CD4-positive, alpha-beta T cell (primary cell): ENCODE data around the gene LBHD2. TPM values are rescaled to one million over a fixed set of nuclear protein-coding genes. Genes with fewer than 3 reads are reported as not detected.
A peak's percentile ranks its signal among the peaks of the same experiment; 100 is the strongest.
"Not testable (repeated sequence)": the region's sequence is repeated elsewhere in the genome, so short reads cannot be mapped to it uniquely, and the experiment has no call there.

Source experiments
- ATAC-seq: fragments of 200-7000 bp; cut with Tn5 transposase; one replicate; pipeline ENCODE4 v1.10.0; 2022; ENCODE audit warnings: mild to moderate bottlenecking; ENCODE audit not compliant: poor library complexity
- CTCF ChIA-PET: fragments of 350-600 bp; sonication (Branson Sonifier 250); formaldehyde crosslinking; loops from one replicate; lab custom pipeline; 2021; ENCODE audit warnings: antibody characterized with exemption, inconsistent platforms; lab: Charles Lee
- POLR2A ChIA-PET: fragments of 350-600 bp; sonication (Branson Sonifier 250); formaldehyde crosslinking; loops from one replicate; lab custom pipeline; 2021; ENCODE audit warnings: antibody characterized with exemption, inconsistent platforms; lab: Charles Lee
- DNase-seq, 14 experiments: peaks; one replicate each; pipeline ENCODE4 v3.0.0-alpha.2; 2013 to 2020; ENCODE audit warnings: mixed read lengths in 2 of 14
- H3K27ac ChIP-seq, 2 donors: one replicate each; pipeline versions ENCODE4 v1.5.1 to v1.7.0; 2013; ENCODE audit warnings: low read length in 2 of 2, low read depth in 1 of 2, mild to moderate bottlenecking in 1 of 2
- H3K27me3 ChIP-seq, 2 experiments: 1 replicate in 1 of 2; 2 replicates in 1 of 2; pipeline versions ENCODE4 v1.6.1 to v1.7.0; 2013; ENCODE audit warnings: low read length in 2 of 2, control low read depth in 1 of 2, mild to moderate bottlenecking in 1 of 2, moderate library complexity in 1 of 2; ENCODE audit not compliant: insufficient read depth in 2 of 2, control insufficient read depth in 1 of 2
- H3K36me3 ChIP-seq: one replicate; pipeline ENCODE4 v1.6.1; 2013; ENCODE audit warnings: low read length, control low read depth; ENCODE audit not compliant: insufficient read depth
- H3K4me1 ChIP-seq: one replicate; pipeline ENCODE4 v1.6.1; 2013; ENCODE audit warnings: low read length, control low read depth; ENCODE audit not compliant: insufficient read depth
- H3K4me3 ChIP-seq: one replicate; pipeline ENCODE4 v1.5.1; 2013; ENCODE audit warnings: mild to moderate bottlenecking, low read length, moderate library complexity
- H3K9me3 ChIP-seq, 2 experiments: 1 replicate in 1 of 2; 2 replicates in 1 of 2; pipeline versions ENCODE4 v1.6.1 to v1.7.0; 2013; ENCODE audit warnings: low read length in 2 of 2, mild to moderate bottlenecking in 2 of 2, control low read depth in 1 of 2, moderate library complexity in 1 of 2; ENCODE audit not compliant: control insufficient read depth in 1 of 2, insufficient read depth in 1 of 2
- H3K27ac Mint-ChIP-seq: one replicate; pipeline ENCODE4 v1.8.0; 2020; ENCODE audit warnings: mixed read lengths
- H3K27me3 Mint-ChIP-seq: one replicate; pipeline ENCODE4 v1.8.0; 2021; ENCODE audit warnings: mixed read lengths
- H3K36me3 Mint-ChIP-seq: one replicate; pipeline ENCODE4 v1.8.0; 2021; ENCODE audit warnings: low read depth, mixed read lengths
- H3K4me1 Mint-ChIP-seq: one replicate; pipeline ENCODE4 v1.8.0; 2021; ENCODE audit warnings: low read depth, mixed read lengths
- H3K4me3 Mint-ChIP-seq: one replicate; pipeline ENCODE4 v1.8.0; 2020; ENCODE audit warnings: mild to moderate bottlenecking, mixed read lengths
- H3K9me3 Mint-ChIP-seq: one replicate; pipeline ENCODE4 v1.8.0; 2020; ENCODE audit warnings: mixed read lengths
- intact Hi-C, 2 experiments: fragments of 100-400 bp; cut with DNase I in 1 of 2; cut with micrococcal nuclease in 1 of 2; formaldehyde crosslinking; loops; one replicate each; pipeline versions ENCODE4 v1.15.1 to v1.9.0; 2023 to 2025; cut with DNase I, micrococcal nuclease
- total RNA-seq, 174 experiments: library from RNA in 2 of 174; stranded (reverse) in 2 of 174; gene quantifications; one replicate each; pipeline ENCODE4 v1.2.3 and lab custom pipeline; 2021 to 2026
- TF ChIP-seq, protein P1 (sequence below): fragments of 200-600 bp; IDR thresholded peaks from one replicate; pipeline ENCODE4 v1.8.0; 2022; ENCODE audit warnings: antibody characterized with exemption, mild to moderate bottlenecking

The LBHD2 gene
- total RNA-seq, 2 experiments from 2014 or later = not detected

DNA sequence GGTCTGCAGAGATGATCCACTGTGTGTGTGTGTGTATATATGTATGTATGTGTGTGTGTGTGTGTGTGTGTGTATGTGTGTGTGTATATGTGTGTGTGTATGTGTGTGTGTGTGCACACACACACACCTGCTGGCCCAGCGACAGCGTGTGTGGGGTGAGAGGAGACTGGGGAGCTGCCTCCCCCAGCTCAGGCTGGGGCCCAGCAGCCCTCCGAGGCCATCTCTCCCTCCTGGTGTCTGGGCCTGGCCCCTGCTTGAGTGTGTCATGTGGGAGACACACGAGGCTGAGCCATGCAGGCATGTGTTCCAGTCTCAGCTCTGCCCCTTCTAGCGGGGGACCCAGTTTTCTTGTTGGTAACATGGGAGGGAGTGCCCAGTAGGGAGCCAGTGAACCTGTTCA, 29.3 kb downstream of the LBHD2 start:
- ChIA-PET POLR2A (no interaction called here), CTCF (no interaction called here)
- Histone ChIP-seq H3K27ac (no peak overlapping the region), H3K9me3 (peaks cover 0 to 4% of the 10 kb centered on the region in 2 experiments), H3K36me3 (no peaks in the 10 kb centered on the region), H3K4me1 (peaks cover 6% of the 10 kb centered on the region), H3K4me3 (no peak overlapping the region), H3K27me3 (peaks cover 3% of the 10 kb centered on the region in 2 experiments)
- Mint-ChIP-seq H3K27ac (no peak overlapping the region), H3K9me3 (no peaks in the 10 kb centered on the region), H3K4me1 (peaks cover 4% of the 10 kb centered on the region), H3K27me3 (peaks cover 4% of the 10 kb centered on the region), H3K4me3 (no peak overlapping the region), H3K36me3 (no peaks in the 10 kb centered on the region)
- intact Hi-C loops = no loop called here
- ATAC-seq (no peak), DNase-seq (no peak)
- TF ChIP-seq, protein P1, sequence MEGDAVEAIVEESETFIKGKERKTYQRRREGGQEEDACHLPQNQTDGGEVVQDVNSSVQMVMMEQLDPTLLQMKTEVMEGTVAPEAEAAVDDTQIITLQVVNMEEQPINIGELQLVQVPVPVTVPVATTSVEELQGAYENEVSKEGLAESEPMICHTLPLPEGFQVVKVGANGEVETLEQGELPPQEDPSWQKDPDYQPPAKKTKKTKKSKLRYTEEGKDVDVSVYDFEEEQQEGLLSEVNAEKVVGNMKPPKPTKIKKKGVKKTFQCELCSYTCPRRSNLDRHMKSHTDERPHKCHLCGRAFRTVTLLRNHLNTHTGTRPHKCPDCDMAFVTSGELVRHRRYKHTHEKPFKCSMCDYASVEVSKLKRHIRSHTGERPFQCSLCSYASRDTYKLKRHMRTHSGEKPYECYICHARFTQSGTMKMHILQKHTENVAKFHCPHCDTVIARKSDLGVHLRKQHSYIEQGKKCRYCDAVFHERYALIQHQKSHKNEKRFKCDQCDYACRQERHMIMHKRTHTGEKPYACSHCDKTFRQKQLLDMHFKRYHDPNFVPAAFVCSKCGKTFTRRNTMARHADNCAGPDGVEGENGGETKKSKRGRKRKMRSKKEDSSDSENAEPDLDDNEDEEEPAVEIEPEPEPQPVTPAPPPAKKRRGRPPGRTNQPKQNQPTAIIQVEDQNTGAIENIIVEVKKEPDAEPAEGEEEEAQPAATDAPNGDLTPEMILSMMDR = no peak

DNA sequence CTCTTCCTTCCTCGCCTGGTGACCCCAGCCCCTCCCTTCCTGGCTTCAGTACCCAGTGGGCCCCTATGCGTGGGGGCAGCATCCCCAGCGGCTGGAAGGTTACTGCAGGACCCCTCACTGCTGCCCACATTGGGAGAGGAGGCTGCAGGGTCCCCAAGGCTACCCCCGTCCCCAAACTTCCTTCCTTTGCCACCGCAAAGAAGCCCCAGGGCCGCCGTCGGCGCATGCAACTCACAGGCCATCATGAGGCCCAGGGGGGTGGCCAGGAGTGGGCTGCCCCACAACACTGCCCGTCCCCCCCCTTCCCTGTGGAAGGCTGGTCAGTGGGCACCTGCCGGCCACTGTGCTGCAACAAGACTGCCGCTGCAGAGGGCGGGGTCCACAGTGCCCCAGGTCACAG, 29.8 kb downstream of the LBHD2 start:
- H3K4me1 Mint-ChIP-seq = peaks cover 4% of the 10 kb centered on the region
- no peaks in the 10 kb centered on the region for H3K9me3 ChIP-seq
- CTCF ChIA-PET = no interaction called here
- no peak overlapping the region for H3K27ac ChIP-seq
- H3K4me1 ChIP-seq = peaks cover 11% of the 10 kb centered on the region
- H3K4me3 ChIP-seq = no peak overlapping the region
- TF ChIP-seq, protein P1 = no peak
- ATAC-seq (no peak), DNase-seq (no peak)
- H3K4me3 Mint-ChIP-seq = no peak overlapping the region
- H3K36me3 Mint-ChIP-seq = no peaks in the 10 kb centered on the region
- peaks cover 4% of the 10 kb centered on the region for H3K27me3 Mint-ChIP-seq
- H3K27me3 ChIP-seq = peaks cover 3% of the 10 kb centered on the region in 2 experiments
- POLR2A ChIA-PET = no interaction called here
- no peaks in the 10 kb centered on the region for H3K36me3 ChIP-seq
- H3K27ac Mint-ChIP-seq = no peak overlapping the region
- no peaks in the 10 kb centered on the region for H3K9me3 Mint-ChIP-seq
- intact Hi-C loops = no loop called here

DNA sequence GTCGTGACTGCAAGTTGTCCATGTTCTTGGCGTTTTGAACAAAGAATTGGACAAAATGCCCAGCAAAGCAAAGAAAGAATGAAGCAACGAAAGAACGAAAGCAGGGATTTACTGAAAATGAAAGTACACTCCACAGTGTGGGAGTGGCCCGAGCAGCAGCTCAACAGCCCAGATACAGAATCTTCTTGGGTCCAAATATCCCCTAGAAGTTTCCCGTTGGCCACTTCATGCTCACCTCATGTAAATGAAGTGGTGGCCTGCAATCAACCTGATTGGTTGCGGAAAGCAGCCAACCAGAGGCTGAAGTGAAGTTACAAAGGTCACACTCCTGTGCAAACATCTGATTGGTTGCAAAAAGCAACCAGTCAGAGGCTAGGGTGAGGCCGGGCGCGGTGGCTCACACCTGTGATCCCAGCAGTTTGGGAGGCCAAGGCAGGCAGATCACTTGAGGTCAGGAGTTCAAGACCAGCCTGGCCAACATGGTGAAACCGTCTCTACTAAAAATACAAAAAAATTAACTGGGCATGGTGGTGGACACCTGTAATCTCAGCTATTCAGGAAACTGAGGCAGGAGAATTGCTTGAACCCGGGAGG, 31.2 kb downstream of the LBHD2 start:
- H3K36me3 Mint-ChIP-seq, POLR2A ChIA-PET, H3K9me3 ChIP-seq, ATAC-seq, H3K27ac ChIP-seq, DNase-seq, H3K4me1 Mint-ChIP-seq, intact Hi-C loops, H3K4me3 ChIP-seq, H3K36me3 ChIP-seq, H3K27me3 ChIP-seq, H3K27ac Mint-ChIP-seq, H3K9me3 Mint-ChIP-seq: not testable (repeated sequence)
- Mint-ChIP-seq H3K27me3 (peaks cover 11% of the 10 kb centered on the region), H3K4me3 (peak overlapping the region; percentile 73)
- peaks cover 12% of the 10 kb centered on the region for H3K4me1 ChIP-seq
- CTCF ChIA-PET = interaction anchor here (4.0 kb wide), 1 partner anchor 10 kb away, joined by 15 read pairs; no protein-coding TSS in a partner anchor
